ENCODE measurements around the gene WIF1. TPM values are rescaled to one million over a fixed set of nuclear protein-coding genes. Genes with fewer than 3 reads are reported as not detected.

Gene WIF1
- total RNA-seq, 2 experiments from 2014 or later = not detected

DNA sequence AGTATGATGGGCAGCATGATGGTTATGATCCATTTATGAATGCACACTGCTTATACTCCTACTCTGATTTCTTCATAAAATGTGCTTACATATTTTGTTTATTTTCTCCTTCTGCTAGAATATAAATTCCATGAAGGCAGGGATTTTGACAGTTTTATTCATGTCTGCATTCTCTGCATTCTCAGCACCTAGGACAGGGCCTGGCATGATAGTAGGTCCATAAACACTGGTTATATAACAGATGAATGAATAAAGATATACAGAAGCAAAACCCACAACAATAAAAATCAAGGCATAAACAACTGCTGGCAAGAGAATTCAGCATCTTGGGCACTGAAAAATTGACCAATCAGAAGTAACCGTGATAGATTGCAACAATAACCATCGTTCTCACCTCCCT is 115.4 kb downstream of the WIF1 start:
- ChIA-PET POLR2A (no interaction called here), CTCF (ENCODE audit: unreplicated experiment) (no interaction called here)
- intact Hi-C loops (cut with micrococcal nuclease; ENCODE audit: unreplicated experiment) = no loop called here

DNA sequence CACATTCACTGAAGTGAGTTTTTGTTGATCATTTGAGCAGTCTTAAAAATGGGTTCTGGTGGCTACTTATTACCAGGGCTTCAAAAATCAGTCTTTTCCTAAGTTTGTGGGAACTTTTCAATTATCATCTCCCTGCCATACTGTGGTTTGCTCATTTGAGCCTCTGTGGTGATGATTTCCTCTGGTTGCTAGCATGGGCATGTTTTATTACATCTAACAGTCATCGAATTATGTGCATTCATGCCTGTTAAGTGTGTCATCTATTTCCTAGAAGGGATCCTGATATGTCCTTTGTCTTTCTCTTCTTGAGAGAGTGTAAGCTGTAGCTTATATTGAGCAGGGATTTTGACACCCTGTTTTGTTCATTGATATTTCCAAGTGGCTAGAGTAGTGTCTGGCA is 116.8 kb downstream of the WIF1 start:
- POLR2A ChIA-PET = no interaction called here
- no peaks in the 10 kb centered on the region for H3K9me3 ChIP-seq (ENCODE audit: low read length)
- no peaks in the 10 kb centered on the region for H3K36me3 ChIP-seq (ENCODE audit: insufficient read depth, low read length)
- no peak overlapping the region for H3K4me3 ChIP-seq (ENCODE audit: low read depth, low read length, poor library complexity, severe bottlenecking)
- intact Hi-C loops (cut with micrococcal nuclease; ENCODE audit: unreplicated experiment) = no loop called here
- no peaks in the 10 kb centered on the region for H3K9me2 ChIP-seq (ENCODE audit: insufficient read depth, low read length)
- no peak overlapping the region for H2AFZ ChIP-seq (ENCODE audit: low read length)
- TF ChIP-seq, protein P1, sequence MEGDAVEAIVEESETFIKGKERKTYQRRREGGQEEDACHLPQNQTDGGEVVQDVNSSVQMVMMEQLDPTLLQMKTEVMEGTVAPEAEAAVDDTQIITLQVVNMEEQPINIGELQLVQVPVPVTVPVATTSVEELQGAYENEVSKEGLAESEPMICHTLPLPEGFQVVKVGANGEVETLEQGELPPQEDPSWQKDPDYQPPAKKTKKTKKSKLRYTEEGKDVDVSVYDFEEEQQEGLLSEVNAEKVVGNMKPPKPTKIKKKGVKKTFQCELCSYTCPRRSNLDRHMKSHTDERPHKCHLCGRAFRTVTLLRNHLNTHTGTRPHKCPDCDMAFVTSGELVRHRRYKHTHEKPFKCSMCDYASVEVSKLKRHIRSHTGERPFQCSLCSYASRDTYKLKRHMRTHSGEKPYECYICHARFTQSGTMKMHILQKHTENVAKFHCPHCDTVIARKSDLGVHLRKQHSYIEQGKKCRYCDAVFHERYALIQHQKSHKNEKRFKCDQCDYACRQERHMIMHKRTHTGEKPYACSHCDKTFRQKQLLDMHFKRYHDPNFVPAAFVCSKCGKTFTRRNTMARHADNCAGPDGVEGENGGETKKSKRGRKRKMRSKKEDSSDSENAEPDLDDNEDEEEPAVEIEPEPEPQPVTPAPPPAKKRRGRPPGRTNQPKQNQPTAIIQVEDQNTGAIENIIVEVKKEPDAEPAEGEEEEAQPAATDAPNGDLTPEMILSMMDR (conservative IDR thresholded peaks at IDR 0.05; ENCODE audit: low read length) = no peak
- TF ChIP-seq EZH2phosphoT487 (IDR thresholded peaks at IDR 0.05; ENCODE audit: borderline replicate concordance, low read depth, low read length) = no peak
- H3K4me2 ChIP-seq (ENCODE audit: low read length) = no peak overlapping the region
- no peaks in the 10 kb centered on the region for H3K79me2 ChIP-seq (ENCODE audit: insufficient read depth, low read depth, low read length)
- DNase-seq (ENCODE audit: low spot score) = no peak
- BruUV-seq (replicated peaks) = no TSS peak
- CTCF ChIA-PET (ENCODE audit: unreplicated experiment) = no interaction called here
- H4K20me1 ChIP-seq (ENCODE audit: insufficient read depth, low read length) = no peaks in the 10 kb centered on the region
- no peaks in the 10 kb centered on the region for H3K4me1 ChIP-seq (ENCODE audit: insufficient read depth, low read length, poor library complexity, severe bottlenecking)
- no peak overlapping the region for H3K27ac ChIP-seq (ENCODE audit: low read depth, low read length, poor library complexity, severe bottlenecking)

More for the DNA sequence above, 115.4 kb downstream of the WIF1 start:
- TF ChIP-seq, protein P1 (conservative IDR thresholded peaks at IDR 0.05; ENCODE audit: low read length) = no peak
- TF ChIP-seq EZH2phosphoT487 (IDR thresholded peaks at IDR 0.05; ENCODE audit: borderline replicate concordance, low read depth, low read length) = no peak
- Histone ChIP-seq H3K9me2 (ENCODE audit: insufficient read depth, low read length) (no peaks in the 10 kb centered on the region), H2AFZ (ENCODE audit: low read length) (no peak overlapping the region), H3K27ac (ENCODE audit: low read depth, low read length, poor library complexity, severe bottlenecking) (no peak overlapping the region), H3K4me2 (ENCODE audit: low read length) (no peak overlapping the region), H3K79me2 (ENCODE audit: insufficient read depth, low read depth, low read length) (no peaks in the 10 kb centered on the region), H3K4me1 (ENCODE audit: insufficient read depth, low read length, poor library complexity, severe bottlenecking) (no peaks in the 10 kb centered on the region), H3K9me3 (ENCODE audit: low read length) (no peaks in the 10 kb centered on the region), H4K20me1 (ENCODE audit: insufficient read depth, low read length) (no peaks in the 10 kb centered on the region), H3K4me3 (ENCODE audit: low read depth, low read length, poor library complexity, severe bottlenecking) (no peak overlapping the region), H3K36me3 (ENCODE audit: insufficient read depth, low read length) (no peaks in the 10 kb centered on the region)
- no TSS peak for BruUV-seq (replicated peaks)
- no peak for DNase-seq (ENCODE audit: low spot score)

Small RNA genes within 50 kb of the gene (small RNA-seq; reads per million reads assigned to genes)
- gene RNU6-166P = not detected

Other genes with a start within 250 kb of the WIF1 start
- 45.5 and 58.0 TPM in 2 replicates for gene LEMD3, start 48.3 kb upstream of the WIF1 start, total RNA-seq (2014; rRNA removed; shearing (Covaris generic))
- gene LEMD3, start 48.3 kb upstream of the WIF1 start, total RNA-seq (2022) = 29.0 and 33.0 TPM in 2 replicates
- not detected in 2 replicates for gene MSRB3, start 157.4 kb upstream of the WIF1 start, total RNA-seq (2014; rRNA removed; shearing (Covaris generic))
- gene MSRB3, start 157.4 kb upstream of the WIF1 start, total RNA-seq (2022) = not detected in 2 replicates